AML-193 (cell line): ENCODE measurements around the gene EIF4E1B.

ENCODE experiments used
- DNase-seq, 2 experiments: peaks; one replicate each; lab custom pipeline; 2025; lab: John Stamatoyannopoulos, UW

Gene EIF4E1B

GRCh38 chr5:176665517-176665916, 35.0 kb downstream of the EIF4E1B start:
- no peak for DNase-seq

GRCh38 chr5:176667637-176668036, 37.2 kb downstream of the EIF4E1B start:
- no peak for DNase-seq

GRCh38 chr5:176670449-176670848, 40.0 kb downstream of the EIF4E1B start:
- DNase-seq = no peak

GRCh38 chr5:176671399-176671798, 40.9 kb downstream of the EIF4E1B start:
- no peak for DNase-seq

- DNase-seq = no peak
Measured at GRCh38 chr5:176671890-176672747, 41.6 kb downstream of the EIF4E1B start.

- DNase-seq = no peak
Measured at GRCh38 chr5:176673651-176674583, 43.4 kb downstream of the EIF4E1B start.

- no peak for DNase-seq
Measured at GRCh38 chr5:176674799-176675198, 44.3 kb downstream of the EIF4E1B start.

GRCh38 chr5:176675676-176676360, 45.3 kb downstream of the EIF4E1B start:
- DNase-seq = no peak

GRCh38 chr5:176676361-176676824, 45.9 kb downstream of the EIF4E1B start:
- DNase-seq = no peak

GRCh38 chr5:176677209-176677939, 46.9 kb downstream of the EIF4E1B start:
- DNase-seq = no peak

GRCh38 chr5:176678584-176678983, 48.1 kb downstream of the EIF4E1B start:
- no peak for DNase-seq

GRCh38 chr5:176679365-176680225, 49.1 kb downstream of the EIF4E1B start:
- DNase-seq = no peak

- DNase-seq = no peak
Measured at GRCh38 chr5:176680226-176680563, 49.7 kb downstream of the EIF4E1B start.

- no peak for DNase-seq
Measured at GRCh38 chr5:176682016-176682531, 51.6 kb downstream of the EIF4E1B start.

- DNase-seq = no peak
Measured at GRCh38 chr5:176685010-176685409, 54.5 kb downstream of the EIF4E1B start.

GRCh38 chr5:176687247-176687646, 56.8 kb downstream of the EIF4E1B start:
- DNase-seq = no peak

GRCh38 chr5:176687881-176688280, 57.4 kb downstream of the EIF4E1B start:
- DNase-seq = no peak

GRCh38 chr5:176690911-176691310, 60.4 kb downstream of the EIF4E1B start:
- no peak for DNase-seq

- DNase-seq = no peak
Measured at GRCh38 chr5:176691524-176691923, 61.0 kb downstream of the EIF4E1B start.

- DNase-seq = no peak
Measured at GRCh38 chr5:176692326-176692725, 61.9 kb downstream of the EIF4E1B start.
